NB4 (cell line): ENCODE results near the gene PIK3R1.

Source experiments
- CTCF ChIP-seq: IDR thresholded peaks from one replicate; pipeline ENCODE4 v1.5.1; 2012; ENCODE audit warnings: low read depth, low read length
- MAX ChIP-seq: IDR thresholded peaks from 2 replicates; pipeline ENCODE4 v1.6.1; 2011; ENCODE audit warnings: low read depth, low read length
- MYC ChIP-seq: IDR thresholded peaks from 2 replicates; pipeline ENCODE4 v1.6.1; 2011; ENCODE audit warnings: low read depth, low read length
- POLR2A ChIP-seq: IDR thresholded peaks from 2 replicates; pipeline ENCODE4 v1.6.1; 2011; ENCODE audit warnings: mild to moderate bottlenecking; ENCODE audit not compliant: insufficient read length; ENCODE audit errors: extremely low read depth

GRCh38 chr5:68222824-68223354 is 7.3 kb downstream of the PIK3R1 start:
- TF ChIP-seq POLR2A, result no peak
- no peak for TF ChIP-seq CTCF
- no peak for TF ChIP-seq MYC
- TF ChIP-seq MAX, result no peak
